HG03460 (cell line): ENCODE measurements around the gene PCDHB2.
"Not testable (repeated sequence)": the region's sequence is repeated elsewhere in the genome, so short reads cannot be mapped to it uniquely, and the experiment has no call there.

ENCODE experiments used
- ATAC-seq: cut with Tn5 transposase; IDR thresholded peaks from one replicate; pipeline ENCODE4 v1.9.1; 2021; ENCODE audit not compliant: unreplicated experiment

PCDHB2 gene

GRCh38 chr5:141094481-141095262 lies at the start of gene PCDHB2:
Gene PCDHB2 (plus strand): TSS chr5:141094615. CDS start chr5:141094791, 176 bp downstream.
- ATAC-seq: no peak

- ATAC-seq: no peak
Observed at GRCh38 chr5:141050622-141051520, 43.5 kb upstream of the PCDHB2 start, which contains the start of gene PCDHB1. Gene PCDHB1 (plus strand): TSS chr5:141051374. CDS start chr5:141051471, 97 bp downstream.

- no peak for ATAC-seq
Observed at GRCh38 chr5:141051521-141051866, 42.9 kb upstream of the PCDHB2 start.

GRCh38 chr5:141077826-141078225 lies 16.6 kb upstream of the PCDHB2 start:
- ATAC-seq: no peak

GRCh38 chr5:141082228-141082627 lies 12.2 kb upstream of the PCDHB2 start:
- ATAC-seq: no peak

- peak; percentile 67 for ATAC-seq
Observed at GRCh38 chr5:141084487-141084989, 9.9 kb upstream of the PCDHB2 start.

GRCh38 chr5:141095263-141095641 lies 837 bp downstream of the PCDHB2 start:
- ATAC-seq: no peak

GRCh38 chr5:141096181-141096580 lies 1.8 kb downstream of the PCDHB2 start:
- not testable (repeated sequence) for ATAC-seq

GRCh38 chr5:141096586-141096985 lies 2.2 kb downstream of the PCDHB2 start:
- not testable (repeated sequence) for ATAC-seq

GRCh38 chr5:141100243-141100805 lies 5.9 kb downstream of the PCDHB2 start, which contains the start of gene PCDHB3:
Gene PCDHB3 (plus strand): TSS chr5:141100473. CDS start chr5:141100650, 177 bp downstream.
- no peak for ATAC-seq

- ATAC-seq: no peak
Observed at GRCh38 chr5:141101059-141101458, 6.6 kb downstream of the PCDHB2 start.

GRCh38 chr5:141102070-141102469 lies 7.7 kb downstream of the PCDHB2 start:
- not testable (repeated sequence) for ATAC-seq

- ATAC-seq: not testable (repeated sequence)
Observed at GRCh38 chr5:141102471-141102870, 8.1 kb downstream of the PCDHB2 start.

GRCh38 chr5:141105350-141105749 lies 10.9 kb downstream of the PCDHB2 start:
- no peak for ATAC-seq

GRCh38 chr5:141119250-141119649 lies 24.8 kb downstream of the PCDHB2 start:
- ATAC-seq: no peak

GRCh38 chr5:141121563-141121962 lies 27.1 kb downstream of the PCDHB2 start, which contains the start of gene PCDHB4:
Gene PCDHB4 (plus strand): TSS chr5:141121818. CDS start chr5:141121999, 181 bp downstream.
- ATAC-seq: no peak

GRCh38 chr5:141121985-141122384 lies 27.6 kb downstream of the PCDHB2 start:
- ATAC-seq: no peak

- ATAC-seq: not testable (repeated sequence)
Observed at GRCh38 chr5:141123396-141124135, 29.2 kb downstream of the PCDHB2 start.

- no peak for ATAC-seq
Observed at GRCh38 chr5:141127305-141127704, 32.9 kb downstream of the PCDHB2 start.

- no peak for ATAC-seq
Observed at GRCh38 chr5:141135030-141135717, 40.8 kb downstream of the PCDHB2 start, which contains the start of gene PCDHB5. Gene PCDHB5 (plus strand): TSS chr5:141135206. CDS start chr5:141135435, 229 bp downstream.
